HG02588 (cell line): Measurements from ENCODE around the gene DES.

Experiments used
- ATAC-seq: cut with Tn5 transposase; IDR thresholded peaks from one replicate; pipeline ENCODE4 v1.9.1; 2021; ENCODE audit warnings: mild to moderate bottlenecking, moderate library complexity; ENCODE audit not compliant: unreplicated experiment

DES gene

DNA sequence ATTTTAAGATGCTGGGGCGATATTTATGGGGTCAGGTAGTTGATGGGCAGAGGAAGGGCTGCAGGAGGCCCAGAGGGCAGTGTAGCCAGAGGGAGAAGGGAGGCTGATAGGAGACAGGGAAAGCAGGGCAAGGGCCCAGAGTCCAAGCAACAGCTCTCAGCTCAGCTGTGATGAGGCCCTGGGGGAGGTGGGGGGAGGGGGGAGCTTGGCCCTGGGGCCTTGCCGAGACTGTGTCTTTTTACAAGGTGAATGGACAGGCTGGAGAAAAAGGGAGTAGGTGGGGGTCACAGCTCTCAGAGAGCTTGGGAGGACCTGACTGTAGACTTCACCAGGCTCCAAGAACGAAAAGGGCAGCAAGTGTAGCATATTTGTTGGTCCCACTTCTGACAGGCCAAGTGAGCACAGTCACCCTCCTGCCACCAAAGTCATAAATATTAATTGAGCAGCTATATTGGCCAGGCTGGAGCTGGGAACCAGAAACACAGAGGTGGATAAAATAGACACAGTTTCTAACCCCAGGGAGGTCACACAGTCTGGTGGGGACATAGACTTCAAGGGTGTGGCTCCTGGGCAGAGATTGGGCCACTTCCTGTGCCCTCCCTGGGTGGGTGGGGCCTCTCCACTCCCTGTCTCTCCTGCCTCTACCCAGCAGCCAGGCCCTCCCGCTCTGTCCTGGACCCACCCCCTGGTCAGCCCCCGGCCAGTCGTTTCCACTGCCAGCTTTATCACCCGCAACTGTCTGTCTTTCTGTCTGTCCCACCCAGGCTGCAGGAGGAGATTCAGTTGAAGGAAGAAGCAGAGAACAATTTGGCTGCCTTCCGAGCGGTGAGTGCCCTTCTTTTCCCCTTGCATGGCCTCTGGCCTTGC is 1.4 kb downstream of the DES start:
- no peak for ATAC-seq

- no peak for ATAC-seq
These were observed 2.5 kb downstream of the DES start for GRCh38 chr2:219420687-219421086.

DNA sequence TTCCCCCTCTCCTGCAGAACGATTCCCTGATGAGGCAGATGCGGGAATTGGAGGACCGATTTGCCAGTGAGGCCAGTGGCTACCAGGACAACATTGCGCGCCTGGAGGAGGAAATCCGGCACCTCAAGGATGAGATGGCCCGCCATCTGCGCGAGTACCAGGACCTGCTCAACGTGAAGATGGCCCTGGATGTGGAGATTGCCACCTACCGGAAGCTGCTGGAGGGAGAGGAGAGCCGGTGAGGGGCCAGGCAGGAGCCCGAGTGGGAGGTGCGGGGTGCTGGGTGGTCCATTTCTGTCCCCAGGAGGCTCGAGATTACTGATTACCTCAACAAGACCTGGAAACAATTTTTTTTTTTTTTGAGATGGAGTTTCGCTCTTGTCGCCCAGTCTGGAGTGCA is 3.1 kb downstream of the DES start:
- ATAC-seq: no peak

- ATAC-seq: no peak
These were observed 4.9 kb downstream of the DES start for GRCh38 chr2:219422952-219423534.

GRCh38 chr2:219423652-219424377 is 5.6 kb downstream of the DES start:
- ATAC-seq: no peak

GRCh38 chr2:219425238-219426067 is 7.3 kb downstream of the DES start:
- ATAC-seq: no peak

GRCh38 chr2:219426068-219426443 is 7.9 kb downstream of the DES start:
- no peak for ATAC-seq

DNA sequence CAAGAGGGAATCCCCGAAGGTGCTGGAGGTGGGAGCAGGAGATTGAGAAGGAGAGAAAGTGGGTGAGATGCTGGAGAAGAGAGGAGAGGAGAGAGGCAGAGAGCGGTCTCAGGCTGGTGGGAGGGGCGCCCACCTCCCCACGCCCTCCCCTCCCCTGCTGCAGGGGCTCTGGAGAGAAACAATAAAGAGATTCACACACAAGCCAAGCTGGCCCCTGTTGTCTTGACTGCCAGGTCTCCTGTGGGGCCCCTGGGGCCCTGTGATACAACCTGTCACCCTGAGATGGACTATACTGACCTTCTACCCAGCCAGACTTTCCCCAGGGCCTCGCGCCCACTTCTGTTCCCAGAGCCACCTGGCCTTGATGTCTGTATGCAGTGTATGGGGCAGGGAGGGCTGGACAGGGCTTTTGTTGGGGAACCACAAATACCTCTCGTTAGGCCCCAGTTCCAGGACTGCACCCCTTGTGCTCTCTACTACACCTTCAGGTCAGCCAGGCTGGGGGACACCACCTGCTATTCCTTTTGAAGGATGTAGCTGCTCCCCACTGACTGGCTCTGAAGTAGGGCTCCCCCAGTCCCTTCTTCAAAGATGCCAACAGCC is 8.5 kb downstream of the DES start:
- ATAC-seq: no peak

DNA sequence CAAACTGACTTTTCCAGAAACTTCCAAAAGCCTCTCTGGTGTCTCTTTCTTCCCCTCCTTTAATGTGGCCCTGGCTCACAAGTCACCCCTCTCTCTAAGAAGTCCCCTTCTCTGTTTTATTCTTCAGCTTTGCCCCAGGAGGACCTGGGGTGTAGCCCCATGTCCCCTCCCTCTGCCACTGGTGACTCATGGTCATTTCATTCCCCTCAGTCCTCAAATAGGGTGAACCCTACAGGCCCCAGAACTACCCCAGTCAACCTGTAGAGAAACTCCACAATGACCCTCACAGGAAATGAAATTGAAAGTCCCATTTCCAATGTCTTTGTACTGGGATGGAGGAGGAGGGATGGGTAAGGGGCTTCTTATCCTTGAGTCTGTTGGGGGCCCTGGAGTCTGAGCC is 10.3 kb downstream of the DES start:
- ATAC-seq: no peak

- ATAC-seq: no peak
These were observed 11.9 kb downstream of the DES start for GRCh38 chr2:219429958-219430606.

DNA sequence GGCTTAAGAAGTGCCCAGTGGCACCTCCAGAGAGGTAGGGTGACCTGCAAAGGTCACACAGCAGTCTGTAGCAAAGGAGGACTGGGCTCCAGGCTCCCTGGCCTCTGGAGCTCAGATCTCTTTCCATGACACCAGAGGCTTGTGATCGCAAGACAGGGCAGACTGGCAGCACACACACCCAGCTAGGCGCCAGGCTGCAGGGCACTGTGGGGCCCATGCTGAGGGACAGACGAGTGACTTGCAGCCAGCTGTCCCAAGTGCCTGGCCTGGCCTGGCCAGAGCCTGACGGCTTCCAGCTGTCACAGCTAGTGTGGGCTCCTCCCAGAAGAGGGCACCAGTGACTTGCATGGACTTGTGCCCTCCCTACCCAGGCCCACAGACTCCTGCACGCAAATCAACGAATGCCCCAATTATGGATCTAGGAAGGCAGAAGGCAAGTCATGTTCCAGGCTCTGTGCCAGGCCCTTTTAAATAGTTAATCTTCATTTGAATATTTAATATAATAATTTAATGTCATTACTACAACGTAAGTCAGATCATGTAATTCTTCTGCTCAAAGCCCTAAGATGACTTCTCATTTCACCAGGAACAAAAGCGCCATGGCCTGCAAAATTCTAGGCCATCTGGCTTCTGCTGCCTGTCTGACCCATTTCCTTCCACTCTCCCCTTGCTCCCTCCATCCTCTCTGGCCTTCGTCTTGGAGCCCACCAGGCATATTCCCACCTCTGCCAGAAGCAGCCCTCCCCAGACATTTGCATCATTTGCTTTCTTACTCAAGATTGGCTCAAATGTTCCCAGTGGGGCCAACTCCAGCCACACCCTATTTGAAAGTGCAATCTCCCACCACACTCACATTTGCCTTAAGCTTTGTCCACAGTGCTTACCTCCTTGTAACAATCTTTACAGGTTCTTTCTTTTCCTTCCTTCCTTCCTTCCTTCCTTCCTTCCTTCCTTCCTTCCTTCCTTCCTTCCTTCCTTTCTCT is 12.7 kb downstream of the DES start:
- ATAC-seq: no peak

DNA sequence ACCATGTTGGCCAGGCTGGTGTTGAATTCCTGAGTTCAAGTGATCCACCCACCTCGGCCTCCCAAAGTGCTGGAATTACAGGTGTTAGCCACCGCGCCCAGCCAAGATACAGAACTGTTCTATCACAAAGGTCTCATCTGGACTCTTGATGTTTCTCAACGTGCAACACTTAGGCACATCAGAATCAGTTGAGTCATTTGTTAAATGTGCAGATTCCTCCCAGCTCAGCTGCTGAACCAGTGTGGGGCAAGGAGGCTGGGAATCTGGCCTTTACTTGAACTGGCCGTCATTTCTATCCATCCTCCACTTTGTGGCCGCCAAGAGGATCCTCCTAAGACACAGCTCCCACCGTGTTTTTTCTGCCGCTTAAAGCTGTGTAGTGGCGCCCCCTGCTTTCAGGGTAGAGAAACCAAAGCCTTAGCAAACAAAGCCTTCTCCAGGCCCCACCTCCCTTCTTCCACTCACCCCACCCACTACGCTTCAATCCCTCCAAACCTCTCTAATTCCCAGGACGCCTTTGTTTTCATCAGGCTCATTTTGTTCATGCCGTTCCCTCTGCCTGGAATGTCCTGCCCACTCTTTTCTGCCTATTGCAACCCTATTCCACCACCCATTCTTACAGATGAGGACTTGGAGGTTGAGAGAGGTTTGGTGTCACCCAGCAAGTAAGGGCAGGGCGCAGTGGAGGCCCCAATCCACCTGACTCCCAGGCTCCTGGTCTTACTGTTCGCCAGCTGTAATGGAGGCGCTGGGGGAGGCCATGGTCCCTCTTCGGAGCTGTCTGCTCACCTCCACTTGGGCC is 15.7 kb downstream of the DES start:
- no peak for ATAC-seq

GRCh38 chr2:219434468-219434717 is 16.2 kb downstream of the DES start:
- ATAC-seq: no peak

DNA sequence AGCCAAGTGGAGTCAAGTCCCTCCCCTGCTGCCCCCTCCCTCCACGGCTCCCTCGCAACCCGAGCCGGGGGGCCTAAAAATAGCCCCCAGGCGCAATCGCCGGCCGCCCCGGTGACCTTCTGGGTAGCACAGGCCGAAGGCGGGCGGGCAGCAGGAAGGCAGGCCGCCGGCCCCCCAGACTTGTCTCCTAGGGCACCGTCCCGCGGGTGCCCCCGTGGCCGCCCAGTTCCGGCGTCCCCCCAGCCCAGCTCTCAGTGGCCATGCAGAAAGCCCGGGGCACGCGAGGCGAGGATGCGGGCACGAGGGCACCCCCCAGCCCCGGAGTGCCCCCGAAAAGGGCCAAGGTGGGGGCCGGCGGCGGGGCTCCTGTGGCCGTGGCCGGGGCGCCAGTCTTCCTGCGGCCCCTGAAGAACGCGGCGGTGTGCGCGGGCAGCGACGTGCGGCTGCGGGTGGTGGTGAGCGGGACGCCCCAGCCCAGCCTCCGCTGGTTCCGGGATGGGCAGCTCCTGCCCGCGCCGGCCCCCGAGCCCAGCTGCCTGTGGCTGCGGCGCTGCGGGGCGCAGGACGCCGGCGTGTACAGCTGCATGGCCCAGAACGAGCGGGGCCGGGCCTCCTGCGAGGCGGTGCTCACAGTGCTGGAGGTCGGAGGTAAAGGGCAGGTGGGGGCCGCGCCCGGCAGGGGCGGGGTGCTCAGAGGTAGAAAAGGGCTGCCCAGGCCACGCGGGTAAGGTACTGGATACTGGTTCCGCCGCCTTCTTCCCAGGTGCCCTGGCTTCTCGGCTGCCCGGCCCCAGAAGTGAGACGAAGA is 16.7 kb downstream of the DES start, which contains the start of gene SPEG:
SPEG (plus strand) TSS at position 126 of the 808 bp plus-strand sequence; CDS start at position 261, 135 bp downstream.
- no peak for ATAC-seq

DNA sequence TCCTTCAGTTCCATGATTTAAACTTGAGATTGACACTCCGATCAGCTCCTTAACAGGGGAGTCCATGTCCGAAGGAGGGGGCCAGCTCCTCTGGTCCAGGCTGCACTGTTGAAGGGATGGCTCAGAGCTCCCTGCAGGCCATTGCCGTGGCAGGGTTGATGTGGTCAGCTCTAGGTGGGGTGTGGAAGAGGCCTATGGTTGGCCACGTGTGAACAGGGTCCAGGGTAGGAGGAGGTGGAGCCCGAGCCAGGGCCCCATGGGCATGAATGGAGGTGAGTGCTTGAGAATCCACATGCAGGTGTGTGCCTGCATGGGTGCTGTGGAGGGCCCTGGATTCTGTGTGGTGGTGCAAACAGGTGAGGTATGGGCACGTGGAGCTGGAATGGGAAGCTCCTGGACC is 17.5 kb downstream of the DES start:
- ATAC-seq: no peak

- no peak for ATAC-seq
These were observed 18.3 kb downstream of the DES start for GRCh38 chr2:219436491-219436890.

DNA sequence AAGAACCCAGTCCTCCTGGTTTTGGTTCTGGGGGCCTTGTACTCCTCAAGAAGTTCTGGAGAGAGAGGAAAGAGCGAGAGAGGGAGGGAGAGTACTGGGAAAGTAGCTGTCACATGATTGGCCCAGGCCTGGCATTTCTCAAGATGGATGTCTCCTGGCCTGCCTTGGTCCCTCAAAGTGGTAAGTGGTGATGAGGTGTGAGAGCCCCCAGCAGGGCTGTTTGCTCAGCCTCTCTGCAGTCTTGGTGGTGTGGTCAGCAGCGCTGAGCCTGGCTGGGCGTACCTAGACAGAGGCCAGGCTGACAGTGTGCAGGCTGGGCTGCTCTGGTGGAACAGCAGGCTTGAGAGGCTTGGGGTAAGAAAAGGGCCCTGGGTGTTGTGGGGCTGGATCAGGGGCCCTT is 19.0 kb downstream of the DES start:
- ATAC-seq: no peak
